Sigmoid colon (tissue), 7 donors: Measurements from ENCODE around the gene KIAA1217. TPM values are rescaled to one million over a fixed set of nuclear protein-coding genes. Genes with fewer than 3 reads are reported as not detected.

ENCODE experiments used
- DNase-seq: peaks from one replicate; pipeline ENCODE4 v3.0.0-alpha.2; 2019
- H3K27ac ChIP-seq, 4 donors: fragments of 200-600 bp; sonication (generic); one replicate each; pipeline ENCODE4 v1.5.1; 2016 to 2019; ENCODE audit warnings: mild to moderate bottlenecking in 1 of 4
- H3K27me3 ChIP-seq, 3 donors: fragments of 200-600 bp; sonication (generic); one replicate each; pipeline ENCODE4 v1.5.1; 2019; ENCODE audit warnings: mild to moderate bottlenecking in 1 of 3
- H3K36me3 ChIP-seq, 4 donors: fragments of 200-600 bp; sonication (generic); one replicate each; pipeline ENCODE4 v1.5.1; 2016 to 2019
- H3K4me1 ChIP-seq, 4 donors: fragments of 200-600 bp; sonication (generic); one replicate each; pipeline ENCODE4 v1.5.1; 2017 to 2019
- H3K4me3 ChIP-seq, 4 donors: fragments of 200-600 bp; sonication (generic); one replicate each; pipeline ENCODE4 v1.5.1; 2017 to 2019; ENCODE audit warnings: mild to moderate bottlenecking in 2 of 4, moderate library complexity in 1 of 4
- H3K9me3 ChIP-seq, 4 donors: fragments of 200-600 bp in 3 of 4; sonication (generic) in 3 of 4; one replicate each; pipeline versions ENCODE4 v1.5.1 to v1.6.1; 2013 to 2019
- EP300 ChIP-seq, 4 donors: sonication (generic); formaldehyde crosslinking; IDR thresholded peaks; one replicate each; pipeline ENCODE4 v1.6.1; 2017; ENCODE audit warnings: antibody characterized with exemption in 4 of 4
- POLR2A ChIP-seq, 2 donors: fragments of 450-650 bp; IDR thresholded peaks; one replicate each; pipeline ENCODE4 v1.6.1; 2016; ENCODE audit warnings: antibody characterized with exemption in 2 of 2, mild to moderate bottlenecking in 2 of 2, moderate library complexity in 2 of 2
- POLR2AphosphoS5 ChIP-seq, 4 donors: sonication (generic); formaldehyde crosslinking; IDR thresholded peaks; one replicate each; pipeline ENCODE4 v1.6.1; 2017; ENCODE audit warnings: antibody characterized with exemption in 4 of 4
- WGBS, 2 donors: extraction: QIAGEN DNeasy Blood & Tissue Kit; methylation state at CpG; one replicate each; pipeline ENCODE4 v1.1.7; 2013; 5-methylcytosine and 5-hydroxymethylcytosine counted together
- intact Hi-C: fragments of 100-400 bp; cut with DNase I; formaldehyde crosslinking; loops from one replicate; pipeline ENCODE4 v1.15.1; 2023
- polyA plus RNA-seq, 3 donors: library from polyadenylated mRNA; stranded (reverse); fragments of 200-250 nt; gene quantifications; one replicate each; pipeline ENCODE4 v1.2.3, GENCODE V29; 2013
- total RNA-seq, 4 donors: library from RNA; depleted of rRNA; stranded (reverse); fragments of >200 nt; gene quantifications; one replicate each; pipeline ENCODE4 v1.1.0, GENCODE V29; 2016
- TF ChIP-seq, protein P1 (sequence below), 4 experiments: fragments of 450-650 bp in 3 of 4; fragments of 200-600 bp in 1 of 4; IDR thresholded peaks; one replicate each; pipeline ENCODE4 v1.5.1; 2016 to 2019; ENCODE audit warnings: antibody characterized with exemption in 4 of 4, mild to moderate bottlenecking in 3 of 4, moderate library complexity in 2 of 4
- donor health status: healthy with polysubstance abuse.
- donor health status: Bipolar disorder and iron deficiency.
- donor health status: healthy.

The KIAA1217 gene
- total and polyA plus RNA-seq, 7 donors, result 7.6 to 31.9 (median 15.0) TPM

DNA sequence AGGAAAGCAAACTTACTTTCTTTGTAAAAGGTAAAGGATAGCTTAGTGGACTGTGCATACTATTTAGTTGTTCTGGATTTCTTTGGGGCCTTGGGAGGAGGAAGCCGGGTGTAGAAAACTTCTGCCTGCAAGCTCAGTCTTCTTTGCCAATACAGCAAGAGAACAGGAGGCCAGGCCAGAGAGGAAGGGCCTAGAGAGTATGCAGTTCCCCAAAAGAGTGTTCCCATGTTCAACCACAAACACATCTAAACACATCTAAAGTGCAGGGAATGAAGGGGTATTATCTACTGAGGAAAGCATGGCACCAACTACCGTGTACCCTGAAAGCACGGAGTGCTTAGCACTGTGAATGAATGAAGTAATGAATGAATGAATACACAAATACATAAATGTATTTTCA, 11.0 kb downstream of the KIAA1217 start:
- Histone ChIP-seq H3K9me3 (no peaks in the 10 kb centered on the region), H3K4me1 (no peaks in the 10 kb centered on the region), H3K36me3 (peaks cover 0 to 12% (median 0%) of the 10 kb centered on the region in 4 donors), H3K27me3 (no peaks in the 10 kb centered on the region), H3K4me3 (no peak overlapping the region), H3K27ac (no peak overlapping the region)
- 91 to 97% methylated on average over 3 of the region's 3 CpGs for WGBS, 2 donors
- DNase-seq, result no peak
- intact Hi-C loops, result loop anchor here (10.0 kb wide), 1 partner anchor 135 kb away; no protein-coding TSS in a partner anchor
- TF ChIP-seq POLR2AphosphoS5 (IDR thresholded peaks at IDR 0.05) (no peak), POLR2A (IDR thresholded peaks at IDR 0.05) (no peak), EP300 (IDR thresholded peaks at IDR 0.05) (no peak)
- TF ChIP-seq, protein P1, sequence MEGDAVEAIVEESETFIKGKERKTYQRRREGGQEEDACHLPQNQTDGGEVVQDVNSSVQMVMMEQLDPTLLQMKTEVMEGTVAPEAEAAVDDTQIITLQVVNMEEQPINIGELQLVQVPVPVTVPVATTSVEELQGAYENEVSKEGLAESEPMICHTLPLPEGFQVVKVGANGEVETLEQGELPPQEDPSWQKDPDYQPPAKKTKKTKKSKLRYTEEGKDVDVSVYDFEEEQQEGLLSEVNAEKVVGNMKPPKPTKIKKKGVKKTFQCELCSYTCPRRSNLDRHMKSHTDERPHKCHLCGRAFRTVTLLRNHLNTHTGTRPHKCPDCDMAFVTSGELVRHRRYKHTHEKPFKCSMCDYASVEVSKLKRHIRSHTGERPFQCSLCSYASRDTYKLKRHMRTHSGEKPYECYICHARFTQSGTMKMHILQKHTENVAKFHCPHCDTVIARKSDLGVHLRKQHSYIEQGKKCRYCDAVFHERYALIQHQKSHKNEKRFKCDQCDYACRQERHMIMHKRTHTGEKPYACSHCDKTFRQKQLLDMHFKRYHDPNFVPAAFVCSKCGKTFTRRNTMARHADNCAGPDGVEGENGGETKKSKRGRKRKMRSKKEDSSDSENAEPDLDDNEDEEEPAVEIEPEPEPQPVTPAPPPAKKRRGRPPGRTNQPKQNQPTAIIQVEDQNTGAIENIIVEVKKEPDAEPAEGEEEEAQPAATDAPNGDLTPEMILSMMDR (IDR thresholded peaks at IDR 0.05), result no peak

DNA sequence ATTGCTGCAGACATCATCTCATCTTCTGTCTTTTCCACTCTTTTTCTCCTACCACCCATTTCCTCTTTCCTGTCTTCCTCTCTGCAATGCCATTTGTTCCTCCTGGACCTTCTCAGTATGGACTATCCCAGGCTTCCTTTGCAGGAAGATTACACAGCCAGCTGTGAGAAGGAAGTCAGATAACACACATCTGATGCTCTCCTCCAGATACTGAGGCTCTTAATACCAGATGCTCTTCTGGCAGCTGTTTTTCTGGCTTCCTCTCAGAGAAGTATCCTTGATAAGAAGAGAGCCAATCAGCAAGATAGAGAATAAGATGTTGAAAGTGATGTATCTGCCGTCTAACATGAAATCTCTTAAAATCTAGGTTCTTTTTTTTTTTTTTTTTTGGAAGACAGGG, 14.4 kb downstream of the KIAA1217 start:
- Histone ChIP-seq H3K36me3 (peaks cover 0 to 15% (median 0%) of the 10 kb centered on the region in 4 donors), H3K27me3 (no peaks in the 10 kb centered on the region), H3K4me1 (no peaks in the 10 kb centered on the region), H3K9me3 (no peaks in the 10 kb centered on the region), H3K27ac (no peak overlapping the region), H3K4me3 (no peak overlapping the region)
- intact Hi-C loops, result no loop called here
- TF ChIP-seq POLR2AphosphoS5 (IDR thresholded peaks at IDR 0.05), result no peak
- TF ChIP-seq, protein P1 (IDR thresholded peaks at IDR 0.05), result no peak
- no peak for TF ChIP-seq POLR2A (IDR thresholded peaks at IDR 0.05)
- no peak for TF ChIP-seq EP300 (IDR thresholded peaks at IDR 0.05)
- no peak for DNase-seq
- 74 to 85% methylated on average over 1 of the region's 1 CpG for WGBS, 2 donors

DNA sequence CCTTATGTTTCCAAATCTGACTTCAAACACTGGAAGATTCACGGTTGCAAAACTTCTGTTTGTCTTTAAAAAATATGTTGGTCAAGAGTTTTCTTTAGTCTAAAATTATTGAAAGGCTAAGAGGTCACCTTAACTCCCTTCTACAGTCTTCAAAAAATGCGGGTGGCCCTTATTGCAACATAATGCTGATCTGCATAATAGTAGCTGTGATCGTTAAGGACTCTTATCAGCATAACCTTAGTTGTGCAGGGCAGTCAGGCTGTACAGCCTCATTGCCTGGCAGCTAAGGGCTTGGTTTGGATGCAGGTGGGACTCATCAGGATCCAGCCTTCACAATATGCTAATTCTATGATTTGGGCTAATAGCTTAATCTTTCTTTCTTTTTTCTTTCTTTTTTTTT, 15.0 kb downstream of the KIAA1217 start:
- Histone ChIP-seq H3K36me3 (peaks cover 0 to 15% (median 0%) of the 10 kb centered on the region in 4 donors), H3K4me1 (no peaks in the 10 kb centered on the region), H3K4me3 (no peak overlapping the region), H3K27ac (no peak overlapping the region), H3K27me3 (no peaks in the 10 kb centered on the region), H3K9me3 (no peaks in the 10 kb centered on the region)
- DNase-seq, result no peak
- intact Hi-C loops, result no loop called here
- 59 to 75% methylated on average over 3 of the region's 3 CpGs for WGBS, 2 donors
- TF ChIP-seq POLR2A (IDR thresholded peaks at IDR 0.05), result no peak

DNA sequence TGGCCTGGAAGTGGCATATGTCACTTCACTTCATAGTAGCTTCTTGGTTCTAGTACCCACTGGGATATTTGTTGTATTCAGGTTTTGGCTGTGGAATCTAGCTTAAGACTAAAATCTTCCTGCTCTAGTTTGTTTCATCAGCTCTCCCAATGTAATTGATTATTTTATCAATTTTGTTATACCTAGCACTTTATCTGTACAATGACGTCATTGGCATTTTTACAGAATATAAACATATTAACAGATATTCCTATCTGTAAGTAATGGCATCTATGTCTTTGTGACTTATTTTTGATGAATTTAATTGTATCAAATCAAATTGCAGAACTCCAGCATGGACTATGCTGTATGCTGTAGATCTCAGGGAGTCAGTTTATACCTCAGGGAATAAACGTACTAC, 19.7 kb downstream of the KIAA1217 start:
- H3K9me3 ChIP-seq, result no peaks in the 10 kb centered on the region
- intact Hi-C loops, result no loop called here
- TF ChIP-seq EP300 (IDR thresholded peaks at IDR 0.05) (no peak), POLR2A (IDR thresholded peaks at IDR 0.05) (no peak), POLR2AphosphoS5 (IDR thresholded peaks at IDR 0.05) (no peak)
- TF ChIP-seq, protein P1 (IDR thresholded peaks at IDR 0.05), result no peak
- H3K27me3 ChIP-seq, result no peaks in the 10 kb centered on the region
- DNase-seq, result no peak
- WGBS, 2 donors, result 94 to 96% methylated on average over 2 of the region's 2 CpGs
- H3K4me1 ChIP-seq, result no peaks in the 10 kb centered on the region
- H3K27ac ChIP-seq, result no peak overlapping the region
- H3K4me3 ChIP-seq, result no peak overlapping the region
- H3K36me3 ChIP-seq, result peaks cover 0 to 7% (median 0%) of the 10 kb centered on the region in 4 donors

DNA sequence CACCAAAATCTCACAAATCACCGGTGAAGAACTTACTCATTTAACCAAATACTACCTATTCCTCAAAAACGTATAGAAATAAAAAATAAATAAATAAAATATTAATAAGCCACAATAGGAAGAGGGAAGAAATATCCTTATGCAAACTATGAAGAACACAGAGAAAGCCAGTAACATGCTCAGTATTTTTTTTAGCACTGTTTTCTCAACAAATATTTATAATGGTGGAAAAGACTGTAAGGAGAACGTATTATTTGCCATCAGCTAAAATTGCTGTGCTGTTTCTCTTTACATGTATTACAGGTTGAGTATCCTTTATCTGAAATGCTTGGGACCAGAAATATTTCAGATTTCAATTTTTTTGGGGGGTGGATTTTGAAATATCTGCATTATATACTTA, 21.0 kb downstream of the KIAA1217 start:
- TF ChIP-seq, protein P1 (IDR thresholded peaks at IDR 0.05), result no peak
- TF ChIP-seq POLR2A (IDR thresholded peaks at IDR 0.05), result no peak
- TF ChIP-seq POLR2AphosphoS5 (IDR thresholded peaks at IDR 0.05), result no peak
- no peak for TF ChIP-seq EP300 (IDR thresholded peaks at IDR 0.05)
- 89 to 94% methylated on average over 3 of the region's 3 CpGs for WGBS, 2 donors
- intact Hi-C loops, result no loop called here
- H3K36me3 ChIP-seq, result peaks cover 0 to 3% (median 0%) of the 10 kb centered on the region in 4 donors
- no peaks in the 10 kb centered on the region for H3K9me3 ChIP-seq
- H3K4me3 ChIP-seq, result no peak overlapping the region
- no peak overlapping the region for H3K27ac ChIP-seq
- no peaks in the 10 kb centered on the region for H3K27me3 ChIP-seq
- no peaks in the 10 kb centered on the region for H3K4me1 ChIP-seq
- DNase-seq, result no peak
